DND-41 (cell line): ENCODE data around the gene NDUFS2.
A peak's percentile ranks its signal among the peaks of the same experiment; 100 is the strongest.

Experiments used
- ATAC-seq: fragments of 200-7000 bp; cut with Tn5 transposase; 3 replicates; pipeline ENCODE4 v1.9.1; 2021; ENCODE audit warnings: low read depth; ENCODE audit not compliant: insufficient read depth
- DNase-seq: peaks from one replicate; pipeline ENCODE4 v3.0.0-alpha.2; 2020
- H2AFZ ChIP-seq: 2 replicates; pipeline ENCODE4 v1.6.0; 2012; ENCODE audit warnings: low read depth, low read length
- H3K27ac ChIP-seq: 2 replicates; pipeline ENCODE4 v1.5.1; 2012; ENCODE audit warnings: low read length, inconsistent platforms
- H3K27me3 ChIP-seq: fragments of 200-600 bp; sonication (generic); 2 replicates; pipeline ENCODE4 v1.6.0; 2012; ENCODE audit warnings: low read length, mild to moderate bottlenecking, inconsistent platforms; ENCODE audit not compliant: insufficient read depth, poor library complexity
- H3K36me3 ChIP-seq: 2 replicates; pipeline ENCODE4 v1.5.1; 2012; ENCODE audit warnings: low read length, inconsistent platforms; ENCODE audit not compliant: insufficient read depth
- H3K4me1 ChIP-seq: 2 replicates; pipeline ENCODE4 v1.5.1; 2012; ENCODE audit warnings: mild to moderate bottlenecking, low read length; ENCODE audit not compliant: insufficient read depth
- H3K4me2 ChIP-seq: 2 replicates; pipeline ENCODE4 v1.6.0; 2012; ENCODE audit warnings: mild to moderate bottlenecking, moderate library complexity, low read length, inconsistent platforms; ENCODE audit not compliant: insufficient read depth
- H3K4me3 ChIP-seq, 2 experiments: fragments of 200-600 bp in 1 of 2; shearing (Covaris generic) in 1 of 2; 2 replicates each; pipeline ENCODE4 v1.5.1; 2012 to 2016; ENCODE audit warnings: inconsistent platforms in 2 of 2, low read length in 2 of 2, mild to moderate bottlenecking in 2 of 2, low read depth in 1 of 2, moderate library complexity in 1 of 2
- H3K79me2 ChIP-seq: 2 replicates; pipeline ENCODE4 v1.6.0; 2012; ENCODE audit warnings: low read length, inconsistent platforms; ENCODE audit not compliant: insufficient read depth
- H3K9ac ChIP-seq: 2 replicates; pipeline ENCODE4 v1.6.0; 2012; ENCODE audit warnings: low read depth, mild to moderate bottlenecking, inconsistent platforms, low read length, moderate library complexity
- H3K9me3 ChIP-seq: 2 replicates; pipeline ENCODE4 v1.5.1; 2012; ENCODE audit warnings: low read length, moderate library complexity, mild to moderate bottlenecking, inconsistent platforms; ENCODE audit not compliant: insufficient read depth, severe bottlenecking
- H4K20me1 ChIP-seq: 2 replicates; pipeline ENCODE4 v1.6.0; 2012; ENCODE audit warnings: low read length; ENCODE audit not compliant: insufficient read depth
- EZH2 ChIP-seq: IDR thresholded peaks from 3 replicates; pipeline ENCODE4 v1.6.1; 2012; ENCODE audit warnings: borderline replicate concordance, low read depth, mild to moderate bottlenecking, moderate library complexity, low read length, inconsistent platforms; ENCODE audit not compliant: severe bottlenecking
- TF ChIP-seq, protein P1 (sequence below): IDR thresholded peaks from 2 replicates; pipeline ENCODE4 v1.5.1; 2012; ENCODE audit warnings: borderline replicate concordance, low read length, moderate library complexity, mild to moderate bottlenecking; ENCODE audit not compliant: poor library complexity, severe bottlenecking; ENCODE audit errors: extremely low read depth

NDUFS2 gene

DNA sequence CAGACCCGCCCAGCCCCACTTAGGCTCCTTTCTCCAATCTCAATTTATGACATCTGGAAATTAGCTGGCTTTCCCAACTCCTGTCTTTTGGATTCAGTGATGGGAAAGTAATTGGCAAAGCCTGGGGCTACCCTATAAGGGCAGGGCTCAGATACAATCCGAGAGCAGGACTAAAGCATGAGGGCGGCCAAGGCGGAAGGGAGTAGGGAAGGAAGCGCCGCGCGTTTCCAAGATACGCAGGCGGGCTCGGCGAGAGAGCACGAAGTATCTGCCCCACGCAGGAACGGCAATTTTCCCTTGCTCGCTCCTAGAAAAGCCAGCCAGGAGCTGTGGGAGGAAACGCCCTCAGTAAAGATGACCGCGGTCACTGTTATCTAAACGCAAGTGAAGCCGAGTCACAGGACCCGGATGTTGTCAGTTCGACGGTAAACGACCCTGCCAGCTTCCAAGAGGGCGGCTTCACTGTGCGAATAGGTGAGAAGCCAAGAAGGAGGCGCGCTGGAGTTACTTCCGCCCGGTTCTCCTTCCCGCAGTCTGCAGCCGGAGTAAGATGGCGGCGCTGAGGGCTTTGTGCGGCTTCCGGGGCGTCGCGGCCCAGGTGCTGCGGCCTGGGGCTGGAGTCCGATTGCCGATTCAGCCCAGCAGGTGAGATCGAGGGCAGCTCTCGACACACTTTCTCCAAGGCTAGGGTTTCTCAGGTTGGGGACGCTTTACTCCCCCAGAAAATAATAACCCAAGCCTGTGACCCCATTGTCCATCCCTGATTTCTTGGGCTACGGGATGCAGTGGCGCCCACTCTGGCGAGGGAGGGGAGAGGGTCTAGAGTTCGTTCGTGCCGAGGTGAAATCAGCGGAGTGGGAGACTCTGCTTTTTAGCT is at the start of gene NDUFS2:
TSS of gene NDUFS2 (plus strand) at position 532 of the 877 bp plus-strand sequence. CDS start at position 551, 19 bp downstream.
- Histone ChIP-seq H3K4me2 (peak within 1 kb of the TSS; percentile 65), H3K79me2 (peaks cover 35% of the 10 kb centered on the region), H2AFZ (peak within 1 kb of the TSS; percentile 90), H3K27ac (peak within 1 kb of the TSS; percentile 93), H3K9ac (peak within 1 kb of the TSS; percentile 90), H3K4me1 (peaks cover 30% of the 10 kb centered on the region), H3K27me3 (no peaks in the 10 kb centered on the region), H3K9me3 (no peaks in the 10 kb centered on the region), H3K36me3 (peaks cover 34% of the 10 kb centered on the region), H3K4me3 (peak within 1 kb of the TSS; percentile 93), H4K20me1 (no peaks in the 10 kb centered on the region)
- TF ChIP-seq EZH2: no peak
- TF ChIP-seq, protein P1, sequence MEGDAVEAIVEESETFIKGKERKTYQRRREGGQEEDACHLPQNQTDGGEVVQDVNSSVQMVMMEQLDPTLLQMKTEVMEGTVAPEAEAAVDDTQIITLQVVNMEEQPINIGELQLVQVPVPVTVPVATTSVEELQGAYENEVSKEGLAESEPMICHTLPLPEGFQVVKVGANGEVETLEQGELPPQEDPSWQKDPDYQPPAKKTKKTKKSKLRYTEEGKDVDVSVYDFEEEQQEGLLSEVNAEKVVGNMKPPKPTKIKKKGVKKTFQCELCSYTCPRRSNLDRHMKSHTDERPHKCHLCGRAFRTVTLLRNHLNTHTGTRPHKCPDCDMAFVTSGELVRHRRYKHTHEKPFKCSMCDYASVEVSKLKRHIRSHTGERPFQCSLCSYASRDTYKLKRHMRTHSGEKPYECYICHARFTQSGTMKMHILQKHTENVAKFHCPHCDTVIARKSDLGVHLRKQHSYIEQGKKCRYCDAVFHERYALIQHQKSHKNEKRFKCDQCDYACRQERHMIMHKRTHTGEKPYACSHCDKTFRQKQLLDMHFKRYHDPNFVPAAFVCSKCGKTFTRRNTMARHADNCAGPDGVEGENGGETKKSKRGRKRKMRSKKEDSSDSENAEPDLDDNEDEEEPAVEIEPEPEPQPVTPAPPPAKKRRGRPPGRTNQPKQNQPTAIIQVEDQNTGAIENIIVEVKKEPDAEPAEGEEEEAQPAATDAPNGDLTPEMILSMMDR: peak; percentile 43
- ATAC-seq (peak; percentile 99), DNase-seq (peak; percentile 98)

DNA sequence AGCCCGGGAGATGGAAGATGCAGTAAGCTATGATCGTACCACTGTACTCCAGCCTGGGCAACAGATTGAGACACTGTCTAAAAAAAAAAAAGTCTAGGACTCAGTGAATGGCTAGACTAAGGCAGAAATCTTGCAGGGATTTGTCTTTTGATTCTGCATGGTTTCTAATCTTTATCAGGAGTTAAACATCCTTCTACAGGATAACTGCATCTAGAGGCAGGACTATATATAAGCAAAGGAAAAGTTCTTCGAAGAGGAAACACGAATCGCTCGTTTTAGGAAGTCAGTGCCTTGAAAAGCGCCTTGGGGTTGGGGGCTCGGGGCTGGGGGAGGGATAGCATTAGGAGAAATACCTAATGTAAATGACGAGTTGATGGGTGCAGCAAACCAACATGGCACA is 49.0 kb upstream of the NDUFS2 start:
- Histone ChIP-seq H3K9ac (peak overlapping the region; percentile 84), H3K27ac (peak overlapping the region; percentile 100), H3K4me1 (peaks cover 28% of the 10 kb centered on the region), H4K20me1 (no peaks in the 10 kb centered on the region), H3K79me2 (peaks cover 23% of the 10 kb centered on the region), H3K4me3 (peak overlapping the region; percentile 80 to 82; a peak in 3 of 4 replicates), H3K36me3 (peaks cover 12% of the 10 kb centered on the region), H3K4me2 (peak overlapping the region; percentile 75), H3K27me3 (no peaks in the 10 kb centered on the region), H3K9me3 (no peaks in the 10 kb centered on the region), H2AFZ (peak overlapping the region; percentile 99)
- TF ChIP-seq EZH2: no peak
- TF ChIP-seq, protein P1: no peak
- no peak for DNase-seq
- peak; percentile 27 for ATAC-seq

DNA sequence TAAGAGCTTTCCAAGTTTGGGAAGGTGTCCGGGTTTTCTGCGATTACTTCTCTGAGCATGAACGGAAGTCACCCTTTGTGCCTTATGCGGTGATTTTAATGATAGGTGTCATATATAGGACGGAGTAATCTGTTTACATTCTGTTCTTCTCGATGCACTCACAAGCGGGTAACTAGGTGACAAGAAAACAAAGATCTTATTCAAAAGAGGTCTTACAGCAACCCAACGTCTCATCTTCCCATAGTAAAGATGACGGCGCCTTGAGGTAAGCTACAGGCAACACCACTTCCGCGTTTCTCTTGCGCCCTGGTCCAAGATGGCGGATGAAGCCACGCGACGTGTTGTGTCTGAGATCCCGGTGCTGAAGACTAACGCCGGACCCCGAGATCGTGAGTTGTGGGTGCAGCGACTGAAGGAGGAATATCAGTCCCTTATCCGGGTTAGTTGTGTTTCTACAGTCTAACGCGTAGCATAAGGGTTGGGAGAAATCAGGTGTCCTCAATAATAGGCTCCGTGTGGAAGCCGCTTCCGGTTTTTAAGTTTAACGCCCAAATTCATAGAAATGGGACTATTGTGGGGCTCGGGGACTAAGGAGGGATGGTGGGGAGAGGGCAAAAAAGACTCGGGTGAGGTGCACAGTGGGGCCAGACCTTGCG is 48.4 kb upstream of the NDUFS2 start, which contains the start of gene UFC1:
TSS of gene UFC1 (plus strand) at position 297 of the 656 bp plus-strand sequence. CDS start at position 317, 20 bp downstream.
- Histone ChIP-seq H3K9ac (peak within 1 kb of the TSS; percentile 84), H3K4me1 (peaks cover 35% of the 10 kb centered on the region), H3K27me3 (no peaks in the 10 kb centered on the region), H3K27ac (peak within 1 kb of the TSS; percentile 100), H2AFZ (peak within 1 kb of the TSS; percentile 99), H3K4me3 (peak within 1 kb of the TSS; percentile 80 to 82), H3K4me2 (peak within 1 kb of the TSS; percentile 75), H3K79me2 (peaks cover 23% of the 10 kb centered on the region), H4K20me1 (no peaks in the 10 kb centered on the region), H3K9me3 (no peaks in the 10 kb centered on the region), H3K36me3 (peaks cover 19% of the 10 kb centered on the region)
- peak; percentile 97 for ATAC-seq
- peak; percentile 88 for DNase-seq
- no peak for TF ChIP-seq EZH2
- TF ChIP-seq, protein P1: no peak
